Measurements from ENCODE around the gene LEO1. TPM values are rescaled to one million over a fixed set of nuclear protein-coding genes. Genes with fewer than 3 reads are reported as not detected.

LEO1 gene
- total RNA-seq, 1 experiment from 2014 or later: 28.4 TPM

GRCh38 chr15:52018693-52019393, 47.3 kb upstream of the LEO1 start, which contains the start of gene MAPK6:
TSS of gene MAPK6 (plus strand) at chr15:52019219. CDS start at chr15:52046461, 27,242 bp downstream.
- DNase-seq (ENCODE audit: low spot score) (peak; percentile 89), ATAC-seq (peak; percentile 83)
- Mint-ChIP-seq H3K27me3 (ENCODE audit: low read depth) (peaks cover 9% of the 10 kb centered on the region), H3K27ac (peak within 1 kb of the TSS; percentile 95), H3K4me1 (peaks cover 48% of the 10 kb centered on the region), H3K9me3 (no peaks in the 10 kb centered on the region), H3K36me3 (no peaks in the 10 kb centered on the region), H3K4me3 (peak within 1 kb of the TSS; percentile 87)
- ChIA-PET POLR2A (no interaction called here), CTCF (interaction anchor here (0.7 to 1.3 kb wide), 2 partner anchors 60 to 62 kb away, joined by 3 to 4 read pairs; no protein-coding TSS in a partner anchor)
- peak; percentile 89; the same call in 1 of the 2 replicates for TF ChIP-seq GTF2I (CRISPR knock-in tag; conservative IDR thresholded peaks at IDR 0.05)
- TF ChIP-seq ZSCAN18 (CRISPR knock-in tag; IDR thresholded peaks at IDR 0.05): no peak
- peak; percentile 30; the same call in 1 of the 2 replicates for TF ChIP-seq USF2 (CRISPR knock-in tag; IDR thresholded peaks at IDR 0.05)
- no peak for TF ChIP-seq ESRRA (CRISPR knock-in tag; IDR thresholded peaks at IDR 0.05; ENCODE audit: borderline replicate concordance)
- TF ChIP-seq GRHL2 (CRISPR knock-in tag; IDR thresholded peaks at IDR 0.05; ENCODE audit: insufficient replicate concordance, severe bottlenecking): no peak
- peak; percentile 74 for TF ChIP-seq FOXP1 (CRISPR knock-in tag; IDR thresholded peaks at IDR 0.05; ENCODE audit: borderline replicate concordance)
- no peak for TF ChIP-seq TP53 (CRISPR knock-in tag; IDR thresholded peaks at IDR 0.05)
- TF ChIP-seq NFYB (CRISPR knock-in tag; conservative IDR thresholded peaks at IDR 0.05; ENCODE audit: low read depth): no peak
- TF ChIP-seq ZBTB43 (CRISPR knock-in tag; IDR thresholded peaks at IDR 0.05): no peak
- TF ChIP-seq CREB1 (CRISPR knock-in tag; IDR thresholded peaks at IDR 0.05): 0 out of 2 replicates have a peak, but pooled peaks have one; percentile 43
- TF ChIP-seq ZNF671 (CRISPR knock-in tag; IDR thresholded peaks at IDR 0.05): no peak
- TF ChIP-seq USF1 (CRISPR knock-in tag; IDR thresholded peaks at IDR 0.05): peak; percentile 65; the same call in 1 of the 2 replicates
- no peak for TF ChIP-seq IRF2 (CRISPR knock-in tag; IDR thresholded peaks at IDR 0.05; ENCODE audit: borderline replicate concordance, low read depth)
- no peak for TF ChIP-seq MLX (CRISPR knock-in tag; IDR thresholded peaks at IDR 0.05)
- TF ChIP-seq ZNF138 (CRISPR knock-in tag; conservative IDR thresholded peaks at IDR 0.05): no peak
- TF ChIP-seq IRF1 (CRISPR knock-in tag; IDR thresholded peaks at IDR 0.05): no peak
- TF ChIP-seq ZNF281 (CRISPR knock-in tag; IDR thresholded peaks at IDR 0.05): peak; percentile 53; the same call in 1 of the 2 replicates
- TF ChIP-seq PREB (CRISPR knock-in tag; IDR thresholded peaks at IDR 0.05; ENCODE audit: borderline replicate concordance): no peak
- TF ChIP-seq TEAD4 (CRISPR knock-in tag; IDR thresholded peaks at IDR 0.05): peak; percentile 40; the same call in 1 of the 2 replicates
- TF ChIP-seq ATF3 (CRISPR knock-in tag; conservative IDR thresholded peaks at IDR 0.05): no peak
- TF ChIP-seq NFATC4 (CRISPR knock-in tag; IDR thresholded peaks at IDR 0.05): peak; percentile 46; the same call in 1 of the 2 replicates

Data from WTC11 (cell line).